ENCODE results near the gene RRH.

The RRH gene

GRCh38 chr4:109876634-109877265 is 49.0 kb downstream of the RRH start:
- TF ChIP-seq CTCF (IDR thresholded peaks at IDR 0.05; ENCODE audit: borderline replicate concordance, extremely low read depth, low read length, poor library complexity, severe bottlenecking) (no peak), EZH2 (IDR thresholded peaks at IDR 0.05; ENCODE audit: borderline replicate concordance, low read depth, low read length, severe bottlenecking) (no peak)
- H3K27me3 ChIP-seq (ENCODE audit: insufficient read depth, low read length, poor library complexity), result no peaks in the 10 kb centered on the region
- H3K9ac ChIP-seq (ENCODE audit: low read depth, low read length), result no peak overlapping the region
- H3K79me2 ChIP-seq (ENCODE audit: insufficient read depth, low read length), result no peaks in the 10 kb centered on the region
- no peaks in the 10 kb centered on the region for H3K4me1 ChIP-seq (ENCODE audit: insufficient read depth, low read length)
- H3K27ac ChIP-seq (ENCODE audit: low read length), result no peak overlapping the region
- H3K4me2 ChIP-seq (ENCODE audit: insufficient read depth, low read length), result no peak overlapping the region
- H3K36me3 ChIP-seq (ENCODE audit: insufficient read depth, low read length), result no peaks in the 10 kb centered on the region
- no peaks in the 10 kb centered on the region for H3K9me3 ChIP-seq (ENCODE audit: insufficient read depth, low read length, severe bottlenecking)
- no peak overlapping the region for H3K4me3 ChIP-seq (ENCODE audit: low read depth in 1 of 2, low read length in 2 of 2)
- ATAC-seq (ENCODE audit: insufficient read depth, low read depth) (no peak), DNase-seq (no peak)
- H2AFZ ChIP-seq (ENCODE audit: low read depth, low read length), result no peak overlapping the region
- H4K20me1 ChIP-seq (ENCODE audit: insufficient read depth, low read length), result no peaks in the 10 kb centered on the region

GRCh38 chr4:109877400-109877799 is 49.6 kb downstream of the RRH start:
- H3K27me3 ChIP-seq (ENCODE audit: insufficient read depth, low read length, poor library complexity), result no peaks in the 10 kb centered on the region
- no peaks in the 10 kb centered on the region for H3K36me3 ChIP-seq (ENCODE audit: insufficient read depth, low read length)
- no peaks in the 10 kb centered on the region for H3K9me3 ChIP-seq (ENCODE audit: insufficient read depth, low read length, severe bottlenecking)
- no peaks in the 10 kb centered on the region for H4K20me1 ChIP-seq (ENCODE audit: insufficient read depth, low read length)
- ATAC-seq (ENCODE audit: insufficient read depth, low read depth), result no peak
- H3K4me3 ChIP-seq (ENCODE audit: low read depth in 1 of 2, low read length in 2 of 2), result no peak overlapping the region
- no peak for DNase-seq
- H3K4me1 ChIP-seq (ENCODE audit: insufficient read depth, low read length), result no peaks in the 10 kb centered on the region
- no peaks in the 10 kb centered on the region for H3K79me2 ChIP-seq (ENCODE audit: insufficient read depth, low read length)
- H2AFZ ChIP-seq (ENCODE audit: low read depth, low read length), result no peak overlapping the region
- no peak overlapping the region for H3K9ac ChIP-seq (ENCODE audit: low read depth, low read length)
- TF ChIP-seq EZH2 (IDR thresholded peaks at IDR 0.05; ENCODE audit: borderline replicate concordance, low read depth, low read length, severe bottlenecking) (no peak), CTCF (IDR thresholded peaks at IDR 0.05; ENCODE audit: borderline replicate concordance, extremely low read depth, low read length, poor library complexity, severe bottlenecking) (no peak)
- H3K4me2 ChIP-seq (ENCODE audit: insufficient read depth, low read length), result no peak overlapping the region
- H3K27ac ChIP-seq (ENCODE audit: low read length), result no peak overlapping the region

- no peaks in the 10 kb centered on the region for H3K36me3 ChIP-seq (ENCODE audit: insufficient read depth, low read length)
- no peak overlapping the region for H2AFZ ChIP-seq (ENCODE audit: low read depth, low read length)
- TF ChIP-seq EZH2 (IDR thresholded peaks at IDR 0.05; ENCODE audit: borderline replicate concordance, low read depth, low read length, severe bottlenecking) (no peak), CTCF (IDR thresholded peaks at IDR 0.05; ENCODE audit: borderline replicate concordance, extremely low read depth, low read length, poor library complexity, severe bottlenecking) (no peak)
- no peak overlapping the region for H3K9ac ChIP-seq (ENCODE audit: low read depth, low read length)
- H3K4me1 ChIP-seq (ENCODE audit: insufficient read depth, low read length), result no peaks in the 10 kb centered on the region
- H3K79me2 ChIP-seq (ENCODE audit: insufficient read depth, low read length), result no peaks in the 10 kb centered on the region
- no peak for DNase-seq
- H3K27me3 ChIP-seq (ENCODE audit: insufficient read depth, low read length, poor library complexity), result no peaks in the 10 kb centered on the region
- no peaks in the 10 kb centered on the region for H4K20me1 ChIP-seq (ENCODE audit: insufficient read depth, low read length)
- no peak overlapping the region for H3K4me3 ChIP-seq (ENCODE audit: low read depth in 1 of 2, low read length in 2 of 2)
- no peaks in the 10 kb centered on the region for H3K9me3 ChIP-seq (ENCODE audit: insufficient read depth, low read length, severe bottlenecking)
- no peak overlapping the region for H3K4me2 ChIP-seq (ENCODE audit: insufficient read depth, low read length)
- no peak overlapping the region for H3K27ac ChIP-seq (ENCODE audit: low read length)
- no peak for ATAC-seq (ENCODE audit: insufficient read depth, low read depth)
Observed at GRCh38 chr4:109878355-109878754, 50.6 kb downstream of the RRH start.
